GM12891 (cell line): Measurements from ENCODE around the gene PCOLCE2.

Experiments
- PAX5 ChIP-seq: IDR thresholded peaks from 2 replicates; pipeline ENCODE4 v1.6.1; 2011; ENCODE audit warnings: low read length, moderate library complexity, mild to moderate bottlenecking; ENCODE audit not compliant: insufficient read depth, severe bottlenecking
- POLR2A ChIP-seq: IDR thresholded peaks from 2 replicates; pipeline ENCODE4 v1.6.1; 2011; ENCODE audit warnings: low read depth, low read length, control low read depth
- POLR2AphosphoS5 ChIP-seq: IDR thresholded peaks from 2 replicates; pipeline ENCODE4 v1.6.1; 2011; ENCODE audit warnings: low read depth, low read length, control low read depth
- POU2F2 ChIP-seq: IDR thresholded peaks from 2 replicates; pipeline ENCODE4 v1.6.1; 2011; ENCODE audit warnings: low read depth, mild to moderate bottlenecking, control low read depth, low read length, moderate library complexity
- SPI1 ChIP-seq: IDR thresholded peaks from 2 replicates; pipeline ENCODE4 v1.6.1; 2011; ENCODE audit warnings: low read depth, low read length, control low read depth
- TAF1 ChIP-seq: IDR thresholded peaks from 2 replicates; pipeline ENCODE4 v1.6.1; 2011; ENCODE audit warnings: low read depth, low read length, control low read depth

DNA sequence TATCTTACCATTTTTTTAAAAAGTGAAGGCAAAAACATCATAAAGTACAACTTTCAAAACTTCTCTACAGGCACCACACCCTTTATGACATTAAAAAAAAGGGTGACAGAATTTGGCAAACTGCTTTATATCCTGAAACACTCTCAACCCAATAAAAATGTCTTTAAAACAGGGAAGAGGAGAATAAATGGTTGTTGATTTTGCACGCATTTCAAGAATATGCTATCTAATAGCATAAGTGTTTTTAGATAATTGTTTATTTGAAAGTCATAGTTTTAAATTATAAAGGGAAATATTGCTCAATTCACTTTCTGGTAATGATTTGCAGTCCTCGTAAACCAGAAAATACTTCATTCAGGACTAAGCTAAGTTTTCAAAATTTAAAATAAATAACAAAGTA lies 1.7 kb upstream of the PCOLCE2 start:
- TF ChIP-seq POLR2A (no peak), POLR2AphosphoS5 (no peak), TAF1 (no peak), SPI1 (no peak), POU2F2 (no peak), PAX5 (no peak)
